ENCODE data around the gene ITSN1. TPM values are rescaled to one million over a fixed set of nuclear protein-coding genes. Genes with fewer than 3 reads are reported as not detected.

Gene ITSN1
- total RNA-seq, 8 experiments from 2014 or later, result 27.8 to 89.0 (median 36.4) TPM

DNA sequence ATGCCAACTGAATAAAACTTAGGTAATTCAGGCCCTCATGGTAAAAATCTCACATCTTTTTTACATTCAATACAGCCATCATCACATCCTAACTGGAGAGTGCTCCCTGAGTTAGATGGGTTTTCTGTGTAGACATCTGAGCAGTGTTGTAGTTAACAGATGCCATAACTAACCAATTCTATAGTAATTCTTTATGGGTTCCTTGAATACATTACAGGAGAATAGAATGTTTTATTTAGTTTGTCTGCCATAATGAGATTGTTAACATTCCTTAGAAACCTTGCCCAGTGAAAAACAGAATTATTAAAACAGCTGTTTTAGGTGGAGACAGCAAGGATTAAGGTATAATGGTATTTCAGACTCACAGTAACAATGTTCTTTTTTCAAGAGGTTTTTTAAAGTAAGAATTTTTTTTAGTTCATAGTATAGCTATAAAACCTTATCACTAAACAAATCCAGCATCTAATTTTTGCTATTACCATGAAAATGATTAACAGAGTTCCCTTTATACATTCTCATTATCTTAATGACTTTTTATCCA lies 178.0 kb downstream of the ITSN1 start:
- no peak overlapping the region for H3K4me3 ChIP-seq
- ATAC-seq (replicated peaks in 6 of 8), result no peak
- in situ Hi-C loops (cut with MboI; ENCODE audit: low pct_unique_long_range_greater_than_20kb in 2 of 9, low sequenced_read_pairs in 9 of 9, unreplicated experiment in 9 of 9), result no loop called here

GRCh38 chr21:33820798-33821197 lies 178.5 kb downstream of the ITSN1 start:
- Histone ChIP-seq H3K4me3 (no peak overlapping the region), H3K4me1 (replicated peaks in 1 of 2) (peaks cover 19 to 20% of the 10 kb centered on the region in 2 donors), H3K27ac (no peak overlapping the region)
- ATAC-seq (replicated peaks in 6 of 8), result no peak
- 0 to 83% (median 69%) methylated on average over 1 to 2 of the region's 2 CpGs; no CpG with 5 or more reads in 3 of the 10 experiments for WGBS, 10 experiments
- in situ Hi-C loops (cut with MboI; ENCODE audit: low pct_unique_long_range_greater_than_20kb in 2 of 9, low sequenced_read_pairs in 9 of 9, unreplicated experiment in 9 of 9), result no loop called here

More for the DNA sequence above, 178.0 kb downstream of the ITSN1 start:
- Histone ChIP-seq H3K27ac (no peak overlapping the region), H3K4me1 (replicated peaks in 1 of 2) (peaks cover 19 to 20% of the 10 kb centered on the region in 2 donors)

GRCh38 chr21:33821503-33822322 lies 179.4 kb downstream of the ITSN1 start:
- ATAC-seq (replicated peaks in 6 of 8), result peak in 5 of 8 experiments; percentile 18 to 74 (median 53)
- peaks cover 19 to 20% of the 10 kb centered on the region in 2 donors for H3K4me1 ChIP-seq (replicated peaks in 1 of 2)
- peak overlapping the region in 1 of 2 donors; percentile 33 for H3K27ac ChIP-seq
- WGBS, 10 experiments, result 0 to 100% (median 30%) methylated on average over 1 to 7 of the region's 7 CpGs
- no peak overlapping the region for H3K4me3 ChIP-seq
- in situ Hi-C loops (cut with MboI; ENCODE audit: low pct_unique_long_range_greater_than_20kb in 2 of 9, low sequenced_read_pairs in 9 of 9, unreplicated experiment in 9 of 9), result no loop called here

DNA sequence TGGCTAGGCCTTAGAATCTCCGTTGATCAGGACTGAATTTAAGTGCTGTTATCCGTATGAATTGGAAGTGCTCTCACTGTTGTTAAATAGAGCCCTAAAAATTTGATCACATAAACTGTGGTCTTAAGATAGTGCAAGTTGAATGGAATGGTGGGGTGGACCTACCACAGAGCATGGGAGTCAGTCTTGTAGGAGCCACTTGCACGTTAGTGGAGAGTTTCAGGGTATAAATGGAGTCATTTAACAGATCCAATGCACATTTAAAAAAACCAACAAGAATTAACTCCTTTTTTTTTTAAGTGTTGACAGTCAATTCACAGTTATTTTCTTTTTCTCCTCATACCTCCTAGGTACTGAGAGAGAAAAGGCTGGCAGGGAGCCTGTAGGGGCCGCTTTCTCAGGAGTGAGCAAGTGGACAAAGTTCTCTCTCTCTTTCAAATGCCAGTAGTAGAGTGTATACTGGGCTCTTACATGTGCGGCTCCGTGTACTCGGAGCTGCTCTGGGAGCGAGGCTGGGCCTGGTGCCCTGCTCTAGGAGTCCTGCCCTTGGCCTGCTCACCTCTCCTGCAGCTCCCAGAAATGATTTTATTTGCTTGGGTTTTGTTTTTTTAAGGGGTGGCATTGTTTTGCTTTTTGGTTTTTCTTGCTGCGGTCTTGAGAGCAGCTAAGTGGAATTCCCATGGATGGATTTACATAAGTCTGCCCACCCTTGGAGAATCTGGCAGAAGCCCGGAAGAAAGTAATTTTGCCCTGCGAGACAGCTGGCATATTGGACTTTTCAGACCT lies 182.0 kb downstream of the ITSN1 start:
- Histone ChIP-seq H3K4me3 (no peak overlapping the region), H3K4me1 (replicated peaks in 1 of 2) (peaks cover 19 to 20% of the 10 kb centered on the region in 2 donors), H3K27ac (no peak overlapping the region)
- 79 to 100% (median 90%) methylated on average over 1 to 10 of the region's 11 CpGs; no CpG with 5 or more reads in 1 of the 10 experiments for WGBS, 10 experiments
- in situ Hi-C loops (cut with MboI; ENCODE audit: low pct_unique_long_range_greater_than_20kb in 2 of 9, low sequenced_read_pairs in 9 of 9, unreplicated experiment in 9 of 9), result no loop called here
- peak in 2 of 8 experiments; percentile 36 to 41 for ATAC-seq (replicated peaks in 6 of 8)

DNA sequence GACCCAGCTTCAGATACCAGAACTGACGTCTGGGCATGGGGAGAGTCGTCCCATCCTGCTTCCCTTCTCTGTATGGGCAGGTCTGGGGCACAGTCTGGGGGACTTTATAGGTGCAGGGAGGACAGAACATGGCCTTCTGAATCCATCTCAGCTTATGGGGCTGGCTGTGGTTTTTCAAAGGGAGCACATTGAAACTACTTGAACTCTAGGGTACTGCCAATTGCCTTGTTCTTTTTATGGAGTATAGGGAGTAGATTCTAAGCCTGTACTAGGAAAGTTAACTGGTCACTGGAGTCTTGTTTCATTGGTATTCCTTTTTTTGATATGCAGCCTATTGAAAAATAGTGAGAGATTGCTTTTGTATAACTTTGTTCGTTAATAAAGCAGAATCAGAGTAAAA lies 183.1 kb downstream of the ITSN1 start:
- no peak for ATAC-seq (replicated peaks in 6 of 8)
- Histone ChIP-seq H3K4me3 (no peak overlapping the region), H3K4me1 (replicated peaks in 1 of 2) (peaks cover 15 to 19% of the 10 kb centered on the region in 2 donors), H3K27ac (no peak overlapping the region)
- in situ Hi-C loops (cut with MboI; ENCODE audit: low pct_unique_long_range_greater_than_20kb in 2 of 9, low sequenced_read_pairs in 9 of 9, unreplicated experiment in 9 of 9), result no loop called here
- WGBS, 10 experiments, result 10 to 100% (median 64%) methylated on average over 1 to 3 of the region's 3 CpGs

GRCh38 chr21:33825915-33826314 lies 183.6 kb downstream of the ITSN1 start:
- Histone ChIP-seq H3K27ac (no peak overlapping the region), H3K4me3 (no peak overlapping the region), H3K4me1 (replicated peaks in 1 of 2) (peaks cover 14 to 19% of the 10 kb centered on the region in 2 donors)
- ATAC-seq (replicated peaks in 6 of 8), result peak in 1 of 8 experiments; percentile 39
- in situ Hi-C loops (cut with MboI; ENCODE audit: low pct_unique_long_range_greater_than_20kb in 2 of 9, low sequenced_read_pairs in 9 of 9, unreplicated experiment in 9 of 9), result no loop called here
- WGBS, 10 experiments, result 24 to 88% (median 81%) methylated on average over 1 to 2 of the region's 2 CpGs; no CpG with 5 or more reads in 3 of the 10 experiments

DNA sequence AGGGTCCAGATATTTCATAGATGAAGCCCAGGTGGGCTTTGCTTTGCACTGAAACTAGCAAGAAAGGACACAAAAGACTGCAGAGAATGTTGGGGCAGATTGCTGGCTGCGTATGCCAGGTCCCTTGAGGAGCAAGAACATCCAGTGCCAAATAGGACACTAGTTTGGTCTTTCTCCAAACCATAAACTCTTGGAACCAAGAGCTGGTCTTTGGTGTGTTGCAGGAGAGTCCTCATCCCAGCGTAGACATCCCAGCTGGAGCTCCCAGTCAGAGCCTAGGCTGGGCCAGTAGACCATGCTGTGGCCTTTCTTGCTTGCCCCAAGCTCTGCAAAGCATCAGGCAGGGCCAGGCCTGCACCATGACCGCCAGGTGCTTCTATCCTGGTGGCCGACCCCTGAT lies 185.8 kb downstream of the ITSN1 start:
- no peak for ATAC-seq (replicated peaks in 6 of 8)
- in situ Hi-C loops (cut with MboI; ENCODE audit: low pct_unique_long_range_greater_than_20kb in 2 of 9, low sequenced_read_pairs in 9 of 9, unreplicated experiment in 9 of 9), result no loop called here
- 69 to 100% (median 100%) methylated on average over 1 to 4 of the region's 4 CpGs; no CpG with 5 or more reads in 1 of the 10 experiments for WGBS, 10 experiments
- Histone ChIP-seq H3K4me3 (no peak overlapping the region), H3K27ac (no peak overlapping the region), H3K4me1 (replicated peaks in 1 of 2) (peaks cover 0 to 4% of the 10 kb centered on the region in 2 donors)

GRCh38 chr21:33828577-33828976 lies 186.3 kb downstream of the ITSN1 start:
- no peak overlapping the region for H3K4me3 ChIP-seq
- H3K4me1 ChIP-seq (replicated peaks in 1 of 2), result no peaks in the 10 kb centered on the region
- in situ Hi-C loops (cut with MboI; ENCODE audit: low pct_unique_long_range_greater_than_20kb in 2 of 9, low sequenced_read_pairs in 9 of 9, unreplicated experiment in 9 of 9), result no loop called here
- H3K27ac ChIP-seq, result no peak overlapping the region
- no peak for ATAC-seq (replicated peaks in 6 of 8)
- 50 to 100% (median 86%) methylated on average over 1 to 4 of the region's 4 CpGs for WGBS, 10 experiments

- no peak for ATAC-seq (replicated peaks in 6 of 8)
- no peaks in the 10 kb centered on the region for H3K4me1 ChIP-seq (replicated peaks in 1 of 2)
- in situ Hi-C loops (cut with MboI; ENCODE audit: low pct_unique_long_range_greater_than_20kb in 2 of 9, low sequenced_read_pairs in 9 of 9, unreplicated experiment in 9 of 9), result no loop called here
- H3K4me3 ChIP-seq, result no peak overlapping the region
- no peak overlapping the region for H3K27ac ChIP-seq
- WGBS, 10 experiments, result 90 to 100% (median 96%) methylated on average over 2 to 9 of the region's 9 CpGs; no CpG with 5 or more reads in 1 of the 10 experiments
Observed at GRCh38 chr21:33829844-33830243, 187.5 kb downstream of the ITSN1 start.

- in situ Hi-C loops (cut with MboI; ENCODE audit: low pct_unique_long_range_greater_than_20kb in 2 of 9, low sequenced_read_pairs in 9 of 9, unreplicated experiment in 9 of 9), result no loop called here
- Histone ChIP-seq H3K4me1 (replicated peaks in 1 of 2) (no peaks in the 10 kb centered on the region), H3K4me3 (no peak overlapping the region), H3K27ac (no peak overlapping the region)
- 93 to 100% (median 97%) methylated on average over 1 to 7 of the region's 17 CpGs; no CpG with 5 or more reads in 3 of the 10 experiments for WGBS, 10 experiments
- ATAC-seq (replicated peaks in 6 of 8), result no peak
Observed at GRCh38 chr21:33831962-33832659, 189.8 kb downstream of the ITSN1 start.

- 79 to 100% (median 94%) methylated on average over 1 to 5 of the region's 5 CpGs; no CpG with 5 or more reads in 4 of the 10 experiments for WGBS, 10 experiments
- in situ Hi-C loops (cut with MboI; ENCODE audit: low pct_unique_long_range_greater_than_20kb in 2 of 9, low sequenced_read_pairs in 9 of 9, unreplicated experiment in 9 of 9), result no loop called here
- Histone ChIP-seq H3K4me3 (no peak overlapping the region), H3K4me1 (replicated peaks in 1 of 2) (no peaks in the 10 kb centered on the region), H3K27ac (no peak overlapping the region)
- no peak for ATAC-seq (replicated peaks in 6 of 8)
Observed at GRCh38 chr21:33834801-33835500, 192.7 kb downstream of the ITSN1 start.

GRCh38 chr21:33835920-33836319 lies 193.6 kb downstream of the ITSN1 start:
- H3K4me1 ChIP-seq (replicated peaks in 1 of 2), result no peaks in the 10 kb centered on the region
- no peak overlapping the region for H3K4me3 ChIP-seq
- in situ Hi-C loops (cut with MboI; ENCODE audit: low pct_unique_long_range_greater_than_20kb in 2 of 9, low sequenced_read_pairs in 9 of 9, unreplicated experiment in 9 of 9), result no loop called here
- H3K27ac ChIP-seq, result no peak overlapping the region
- WGBS, 10 experiments, result 69 to 100% (median 97%) methylated on average over 1 to 4 of the region's 4 CpGs; no CpG with 5 or more reads in 1 of the 10 experiments
- no peak for ATAC-seq (replicated peaks in 6 of 8)
